Measurements from ENCODE around the gene VPS26A.
A peak's percentile ranks its signal among the peaks of the same experiment; 100 is the strongest.
"Not testable (repeated sequence)": the region's sequence is repeated elsewhere in the genome, so short reads cannot be mapped to it uniquely, and the experiment has no call there.

Gene VPS26A

GRCh38 chr10:69102440-69102839 lies 21.5 kb upstream of the VPS26A start:
- DNase-seq (ENCODE audit: low read depth): no peak

GRCh38 chr10:69103784-69104183 lies 20.2 kb upstream of the VPS26A start:
- no peak for DNase-seq (ENCODE audit: low read depth)

GRCh38 chr10:69104994-69105790 lies 18.8 kb upstream of the VPS26A start:
- no peak for DNase-seq (ENCODE audit: low read depth)

GRCh38 chr10:69107176-69107490 lies 16.8 kb upstream of the VPS26A start:
- DNase-seq (ENCODE audit: low read depth): no peak

- DNase-seq (ENCODE audit: low read depth): no peak
Observed at GRCh38 chr10:69107699-69108098, 16.3 kb upstream of the VPS26A start.

- peak; percentile 25 for DNase-seq (ENCODE audit: low read depth)
Observed at GRCh38 chr10:69119896-69120295, 4.1 kb upstream of the VPS26A start.

- peak; percentile 77 for DNase-seq (ENCODE audit: low read depth)
Observed at GRCh38 chr10:69123306-69123746, 652 bp upstream of the VPS26A start.

- DNase-seq (ENCODE audit: low read depth): peak; percentile 78
Observed at GRCh38 chr10:69124563-69125268, 738 bp downstream of the VPS26A start.

GRCh38 chr10:69125554-69125953 lies 1.6 kb downstream of the VPS26A start:
- DNase-seq (ENCODE audit: low read depth): no peak

GRCh38 chr10:69130251-69130650 lies 6.3 kb downstream of the VPS26A start:
- DNase-seq (ENCODE audit: low read depth): peak; percentile 41

GRCh38 chr10:69139961-69140360 lies 16.0 kb downstream of the VPS26A start:
- DNase-seq (ENCODE audit: low read depth): peak; percentile 43

GRCh38 chr10:69141304-69141703 lies 17.3 kb downstream of the VPS26A start:
- no peak for DNase-seq (ENCODE audit: low read depth)

- DNase-seq (ENCODE audit: low read depth): not testable (repeated sequence)
Observed at GRCh38 chr10:69142074-69142473, 18.1 kb downstream of the VPS26A start.

GRCh38 chr10:69142983-69143382 lies 19.0 kb downstream of the VPS26A start:
- no peak for DNase-seq (ENCODE audit: low read depth)

- DNase-seq (ENCODE audit: low read depth): no peak
Observed at GRCh38 chr10:69145329-69145728, 21.4 kb downstream of the VPS26A start.

- no peak for DNase-seq (ENCODE audit: low read depth)
Observed at GRCh38 chr10:69145864-69146263, 21.9 kb downstream of the VPS26A start.

- DNase-seq (ENCODE audit: low read depth): peak; percentile 14
Observed at GRCh38 chr10:69146759-69147158, 22.8 kb downstream of the VPS26A start.

- no peak for DNase-seq (ENCODE audit: low read depth)
Observed at GRCh38 chr10:69151984-69152383, 28.0 kb downstream of the VPS26A start.

- no peak for DNase-seq (ENCODE audit: low read depth)
Observed at GRCh38 chr10:69153227-69153626, 29.2 kb downstream of the VPS26A start.

- peak; percentile 78 for DNase-seq (ENCODE audit: low read depth)
Observed at GRCh38 chr10:69160809-69161241, 36.8 kb downstream of the VPS26A start.

GRCh38 chr10:69168493-69168892 lies 44.5 kb downstream of the VPS26A start:
- DNase-seq (ENCODE audit: low read depth): no peak

GRCh38 chr10:69172241-69172982 lies 48.4 kb downstream of the VPS26A start:
- peak; percentile 11 for DNase-seq (ENCODE audit: low read depth)

- not testable (repeated sequence) for DNase-seq (ENCODE audit: low read depth)
Observed at GRCh38 chr10:69175326-69175725, 51.3 kb downstream of the VPS26A start.
